Measurements from ENCODE around the gene POLR1A. TPM values are rescaled to one million over a fixed set of nuclear protein-coding genes. Genes with fewer than 3 reads are reported as not detected.
A peak's percentile ranks its signal among the peaks of the same experiment; 100 is the strongest.

POLR1A gene
- total and polyA plus RNA-seq, 4 donors: 3.2 to 12.3 (median 6.1) TPM

- no peak overlapping the region for H3K27ac ChIP-seq (ENCODE audit: low read depth in 1 of 2, low read length in 2 of 2)
- TF ChIP-seq ZBTB33 (IDR thresholded peaks at IDR 0.05) (no peak), RAD21 (IDR thresholded peaks at IDR 0.05) (no peak), NR2F2 (IDR thresholded peaks at IDR 0.05) (no peak), JUND (IDR thresholded peaks at IDR 0.05) (no peak), FOXA1 (IDR thresholded peaks at IDR 0.05) (no peak), FOXA2 (IDR thresholded peaks at IDR 0.05) (no peak), EGR1 (IDR thresholded peaks at IDR 0.05; ENCODE audit: low read depth in 2 of 2) (no peak), HNF4A (conservative IDR thresholded peaks at IDR 0.05) (no peak), MAX (IDR thresholded peaks at IDR 0.05) (no peak), HNF4G (IDR thresholded peaks at IDR 0.05) (no peak), CTCF (IDR thresholded peaks at IDR 0.05; ENCODE audit: low read depth, low read length, missing input control) (no peak)
- no peaks in the 10 kb centered on the region for H3K27me3 ChIP-seq (ENCODE audit: control insufficient read depth in 4 of 4, insufficient read depth in 4 of 4, low read length in 3 of 4)
- no peaks in the 10 kb centered on the region for H3K9me3 ChIP-seq (ENCODE audit: control insufficient read depth in 4 of 4, low read length in 3 of 4)
- H3K9ac ChIP-seq (ENCODE audit: low read depth in 1 of 2, low read length in 2 of 2): no peak overlapping the region
- peak; percentile 24 for DNase-seq (ENCODE audit: low spot score)
- WGBS: 91% methylated on average over 10 of the region's 10 CpGs
- no peak overlapping the region for H3K4me3 ChIP-seq (ENCODE audit: low read depth in 1 of 3, low read length in 3 of 3)
- H3K36me3 ChIP-seq (ENCODE audit: control insufficient read depth in 4 of 4, insufficient read depth in 3 of 4, low read depth in 1 of 4, low read length in 3 of 4): no peaks in the 10 kb centered on the region
- H3K4me1 ChIP-seq (ENCODE audit: control insufficient read depth in 4 of 4, insufficient read depth in 4 of 4, low read length in 3 of 4): peaks cover 0 to 2% (median 0%) of the 10 kb centered on the region in 4 donors
These were observed 117.3 kb downstream of the POLR1A start for GRCh38 chr2:85988175-85988913.

- H3K4me3 ChIP-seq (ENCODE audit: low read depth in 1 of 3, low read length in 3 of 3): no peak overlapping the region
- no peaks in the 10 kb centered on the region for H3K27me3 ChIP-seq (ENCODE audit: control insufficient read depth in 4 of 4, insufficient read depth in 4 of 4, low read length in 3 of 4)
- no peak overlapping the region for H3K9ac ChIP-seq (ENCODE audit: low read depth in 1 of 2, low read length in 2 of 2)
- 87% methylated on average over 6 of the region's 6 CpGs for WGBS
- no peaks in the 10 kb centered on the region for H3K9me3 ChIP-seq (ENCODE audit: control insufficient read depth in 4 of 4, low read length in 3 of 4)
- no peak for TF ChIP-seq HNF4A (conservative IDR thresholded peaks at IDR 0.05)
- no peak for TF ChIP-seq EGR1 (IDR thresholded peaks at IDR 0.05; ENCODE audit: low read depth in 2 of 2)
- no peak for TF ChIP-seq HNF4G (IDR thresholded peaks at IDR 0.05)
- no peak for TF ChIP-seq FOXA1 (IDR thresholded peaks at IDR 0.05)
- no peak for TF ChIP-seq REST (IDR thresholded peaks at IDR 0.05)
- no peak for TF ChIP-seq SP1 (IDR thresholded peaks at IDR 0.05)
- TF ChIP-seq CTCF (IDR thresholded peaks at IDR 0.05; ENCODE audit: low read depth, low read length, missing input control): no peak
- no peaks in the 10 kb centered on the region for H3K36me3 ChIP-seq (ENCODE audit: control insufficient read depth in 4 of 4, insufficient read depth in 3 of 4, low read depth in 1 of 4, low read length in 3 of 4)
- DNase-seq (ENCODE audit: low spot score): peak; percentile 12
- no peak overlapping the region for H3K27ac ChIP-seq (ENCODE audit: low read depth in 1 of 2, low read length in 2 of 2)
- H3K4me1 ChIP-seq (ENCODE audit: control insufficient read depth in 4 of 4, insufficient read depth in 4 of 4, low read length in 3 of 4): peaks cover 0 to 2% (median 0%) of the 10 kb centered on the region in 4 donors
These were observed 118.2 kb downstream of the POLR1A start for GRCh38 chr2:85987266-85988174.
